A549 treated with Mapracorat at 1 μM for 4 hours (cell line): ENCODE results near the gene ANLN. TPM values are rescaled to one million over a fixed set of nuclear protein-coding genes. Genes with fewer than 3 reads are reported as not detected.

Experiments used
- total RNA-seq: library from RNA; stranded (reverse); fragments of 200-300 nt; extraction: Qiagen RNA extraction; gene quantifications from 5 replicates; pipeline ENCODE4 v1.2.3, GENCODE V29; 2022

ANLN gene
- total RNA-seq, result 57.6 to 75.7 TPM (median 70.8 TPM) in 5 replicates

GRCh38 chr7:36389371-36390198 lies at the start of gene ANLN:
ANLN (plus strand) TSS chr7:36389862; CDS start chr7:36390027, 165 bp downstream.

Other genes with a start within 250 kb of the ANLN start
- gene EEPD1, start 236.6 kb upstream of the ANLN start, total RNA-seq, result 56.9 to 62.1 TPM (median 59.8 TPM) in 5 replicates